Inflammatory macrophage treated with lipopolysaccharide for 4 hours (primary cell): ENCODE data around the gene RPS27A.
A peak's percentile ranks its signal among the peaks of the same experiment; 100 is the strongest.
"Not testable (repeated sequence)": the region's sequence is repeated elsewhere in the genome, so short reads cannot be mapped to it uniquely, and the experiment has no call there.

ENCODE experiments used
- DNase-seq: peaks from one replicate; pipeline ENCODE4 v3.0.0-alpha.2; 2020

RPS27A gene

DNA sequence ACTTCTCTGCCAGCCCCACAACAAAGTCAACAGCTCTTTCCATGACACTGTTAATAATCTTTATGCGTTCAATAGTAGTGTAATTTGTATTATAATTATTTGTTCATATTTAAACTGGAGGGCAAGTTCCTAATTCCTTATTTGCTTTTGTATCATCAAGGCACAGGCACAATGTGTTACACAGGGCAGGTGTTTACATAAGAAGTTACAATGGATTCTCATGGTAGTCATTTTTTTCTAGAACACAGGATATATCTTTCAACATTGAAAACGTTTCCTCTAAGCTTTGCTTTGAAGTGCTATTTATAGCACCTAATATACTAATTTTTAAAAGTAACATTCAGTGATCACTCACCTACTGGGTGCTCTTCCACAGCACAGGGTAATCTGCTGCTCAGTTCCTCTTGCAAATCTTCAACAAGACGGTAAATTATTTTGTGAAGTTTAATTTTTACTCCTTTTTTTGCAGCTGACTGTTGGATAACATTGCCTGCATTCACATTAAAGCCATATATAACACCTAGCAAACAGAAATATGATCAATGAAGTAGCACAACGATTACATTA, 7.3 kb downstream of the RPS27A start:
- no peak for DNase-seq

DNA sequence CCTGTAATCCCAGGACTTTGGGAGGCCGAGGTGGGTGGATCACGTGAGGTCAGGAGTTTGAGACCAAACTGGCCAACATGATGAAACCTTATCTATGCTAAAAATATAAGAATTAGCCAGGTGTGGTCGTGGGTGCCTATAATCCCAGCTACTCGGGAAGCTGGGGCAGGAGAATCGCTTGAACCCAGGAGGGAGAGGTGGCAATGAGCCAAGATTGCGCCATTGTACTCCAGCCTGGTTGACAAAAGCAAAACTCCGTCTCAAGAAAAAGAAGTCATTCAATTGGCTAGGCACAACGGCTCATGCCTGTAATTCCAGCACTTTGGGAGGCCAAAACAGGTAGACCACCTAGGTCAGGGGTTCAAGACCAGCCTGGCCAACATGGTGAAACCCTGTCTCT, 9.1 kb downstream of the RPS27A start:
- DNase-seq = not testable (repeated sequence)

DNA sequence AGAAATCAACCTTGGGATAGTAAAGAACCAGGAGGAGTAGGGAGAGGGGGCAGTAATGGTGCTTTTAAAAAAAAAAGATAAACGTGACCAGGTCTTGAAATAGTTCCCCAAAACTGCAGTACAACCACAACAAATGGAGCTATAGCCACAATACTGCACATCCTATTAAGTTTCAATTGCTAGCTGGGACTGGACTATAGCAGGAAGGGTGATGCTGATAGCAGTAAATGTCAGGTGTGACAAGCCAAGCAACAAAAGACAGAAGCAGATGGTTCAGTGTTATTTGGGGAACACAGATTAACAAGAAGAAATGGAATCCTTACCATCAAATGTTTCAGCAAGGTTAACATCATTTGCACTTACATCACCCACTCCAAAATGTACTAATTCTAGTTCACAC, 10.1 kb downstream of the RPS27A start:
- DNase-seq = no peak

DNA sequence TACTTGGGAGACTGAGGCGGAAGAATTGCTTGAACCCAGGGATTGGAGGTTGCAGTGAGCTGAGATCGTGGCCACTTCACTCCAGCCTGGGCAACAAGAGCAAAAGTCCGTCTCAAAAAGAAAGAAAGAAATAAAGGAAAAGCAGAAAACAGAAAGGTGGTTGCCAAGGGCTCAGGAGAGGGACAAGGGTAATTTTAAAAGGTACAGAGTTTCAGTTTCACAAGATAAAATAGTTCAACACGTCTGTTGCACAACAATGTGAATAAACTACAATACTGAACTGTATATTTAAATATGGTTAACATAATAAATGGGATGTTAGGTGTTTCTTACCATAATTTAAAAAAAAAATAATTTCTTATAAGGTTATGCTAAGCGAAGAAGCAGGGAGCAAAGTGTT, 12.9 kb downstream of the RPS27A start:
- DNase-seq = no peak

DNA sequence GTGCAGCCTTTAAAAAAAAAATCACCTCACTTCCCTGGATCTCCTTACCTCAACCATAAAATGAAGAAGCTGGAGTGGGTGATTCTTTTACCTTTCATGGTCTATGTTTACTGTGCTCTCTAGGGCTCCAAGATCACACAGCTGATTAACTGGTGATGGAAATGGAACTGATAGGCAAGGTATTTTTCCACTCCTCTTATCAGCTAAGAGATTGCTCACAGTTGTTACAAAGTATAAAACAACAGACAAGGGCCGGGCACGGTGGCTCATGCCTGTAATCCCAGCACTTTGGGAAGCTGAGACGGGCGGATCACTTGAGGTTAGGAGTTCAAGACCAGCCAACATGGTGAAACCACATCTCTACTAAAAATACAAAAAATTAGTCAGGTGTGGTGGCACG, 14.5 kb downstream of the RPS27A start:
- no peak for DNase-seq

DNA sequence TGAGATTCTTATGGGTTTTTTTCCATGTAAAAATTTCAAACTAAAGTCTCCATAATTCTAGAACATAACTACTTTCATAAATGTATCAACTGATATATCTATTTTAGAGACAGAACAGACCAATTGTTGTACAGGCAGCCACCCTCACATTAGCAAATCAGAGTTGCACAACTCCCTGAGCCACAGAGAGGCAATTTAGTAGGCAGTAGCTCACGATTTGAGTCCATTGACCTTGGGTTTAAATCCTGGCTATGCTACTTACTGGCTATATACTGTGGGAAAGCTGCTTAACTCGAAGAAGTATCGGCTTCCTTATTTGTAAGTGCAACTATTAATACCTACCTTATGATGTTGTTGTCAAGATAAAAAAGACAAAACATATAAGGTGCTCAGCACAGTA, 20.3 kb downstream of the RPS27A start:
- no peak for DNase-seq

DNA sequence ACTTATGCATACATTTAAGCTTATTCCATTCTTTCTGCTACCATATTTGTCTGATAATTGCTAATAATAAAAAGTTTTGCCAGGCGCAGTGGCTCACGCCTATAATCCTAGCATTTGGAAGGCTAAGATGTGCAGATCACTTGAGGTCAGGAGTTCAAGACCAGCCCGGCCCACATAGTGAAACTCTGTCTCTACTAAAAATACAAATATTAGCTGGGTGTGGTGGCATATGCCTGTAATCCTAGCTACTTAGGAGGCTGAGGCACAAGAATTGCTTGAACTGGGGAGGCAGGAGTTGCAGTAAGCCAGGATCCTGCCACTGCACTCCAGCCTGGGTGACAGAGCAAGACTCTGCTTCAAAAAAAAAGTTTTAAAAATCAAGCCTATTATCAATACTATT, 27.1 kb downstream of the RPS27A start:
- DNase-seq = not testable (repeated sequence)

DNA sequence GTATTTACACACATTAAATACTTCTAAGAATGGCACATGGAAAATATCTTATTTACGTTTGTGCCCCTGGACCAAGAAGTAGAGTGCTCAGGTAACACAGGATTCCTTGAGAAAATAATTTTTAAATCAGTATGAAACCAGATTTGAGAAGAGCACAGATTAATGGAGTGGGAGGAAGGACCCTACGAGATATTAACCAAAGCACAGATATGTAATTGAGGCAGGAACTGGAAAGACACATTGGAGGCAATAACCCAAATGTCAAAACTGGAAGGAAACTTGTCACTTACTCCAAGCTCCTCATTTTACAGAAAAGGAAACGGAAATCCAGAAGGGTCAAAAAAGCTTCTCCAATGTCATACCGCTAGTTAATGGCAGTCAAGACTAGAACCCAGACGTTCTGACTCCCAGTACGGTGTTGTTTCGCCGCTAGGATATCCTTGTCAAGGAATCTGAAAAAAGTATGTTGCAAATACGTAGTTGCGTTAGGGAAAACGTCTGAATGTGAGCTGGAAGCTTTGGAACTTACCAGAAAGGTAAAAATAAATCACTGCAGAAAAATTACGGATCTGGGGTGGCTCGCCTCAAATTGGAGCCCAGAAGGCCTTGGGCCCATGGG, 35.9 kb downstream of the RPS27A start:
- DNase-seq = peak; percentile 13

DNA sequence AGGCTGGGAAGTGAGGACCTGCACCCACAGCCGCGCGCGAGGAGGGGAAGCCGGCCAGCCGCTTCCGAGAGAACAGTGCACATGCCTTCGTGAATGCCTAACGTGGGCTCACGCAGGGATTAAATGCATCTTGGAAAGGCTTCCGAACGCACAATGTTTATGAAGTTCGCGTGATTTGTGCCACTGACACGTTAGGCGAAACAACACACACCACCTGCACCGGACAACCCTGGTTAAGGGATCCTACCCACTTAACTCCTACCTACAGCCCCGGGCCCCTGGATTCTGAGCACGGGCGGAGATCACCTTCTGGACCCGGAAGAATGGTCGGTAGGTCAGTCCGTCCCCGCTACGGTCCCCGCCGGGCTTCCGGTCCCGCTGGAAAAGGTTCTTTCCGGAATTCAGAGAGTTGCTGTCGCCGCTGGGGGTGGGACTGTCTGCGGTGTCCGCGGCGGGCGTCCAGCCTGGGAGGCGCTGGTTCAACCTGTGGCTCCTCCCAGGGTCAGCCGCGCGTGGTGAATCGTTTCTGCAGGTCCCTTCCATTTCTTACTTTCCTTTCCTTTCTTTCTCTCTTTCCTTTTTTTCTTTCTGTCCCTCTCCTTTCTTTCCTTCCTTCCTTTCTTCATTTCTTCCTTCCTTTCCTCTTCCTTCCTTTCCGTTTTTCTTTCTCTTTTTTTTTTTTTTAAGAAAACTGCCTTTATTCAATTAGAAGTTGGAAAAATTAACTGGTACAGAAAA, 36.6 kb downstream of the RPS27A start, which contains the start of gene MTIF2:
TSS of gene MTIF2 (minus strand) at position 325 of the 738 bp plus-strand sequence. CDS start 5,373 bp downstream, outside the sequence.
- DNase-seq = peak; percentile 94

DNA sequence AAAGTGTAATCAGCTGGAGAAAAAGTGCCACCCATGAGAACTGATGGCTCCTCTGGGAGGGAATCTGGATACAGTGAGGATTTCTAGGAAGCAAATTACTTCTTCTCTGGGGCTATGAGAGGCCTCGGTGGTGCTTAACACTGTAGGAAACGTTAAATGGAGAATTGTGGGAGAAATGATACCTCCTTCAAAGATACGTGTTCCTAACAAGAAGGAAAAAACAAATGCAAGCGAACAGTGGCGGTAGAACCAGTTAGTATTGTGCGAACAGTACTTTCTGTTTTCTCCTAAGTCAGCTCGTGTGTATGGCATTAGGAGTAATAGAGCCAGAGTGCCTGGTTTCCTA, 37.1 kb downstream of the RPS27A start:
- DNase-seq = no peak

DNA sequence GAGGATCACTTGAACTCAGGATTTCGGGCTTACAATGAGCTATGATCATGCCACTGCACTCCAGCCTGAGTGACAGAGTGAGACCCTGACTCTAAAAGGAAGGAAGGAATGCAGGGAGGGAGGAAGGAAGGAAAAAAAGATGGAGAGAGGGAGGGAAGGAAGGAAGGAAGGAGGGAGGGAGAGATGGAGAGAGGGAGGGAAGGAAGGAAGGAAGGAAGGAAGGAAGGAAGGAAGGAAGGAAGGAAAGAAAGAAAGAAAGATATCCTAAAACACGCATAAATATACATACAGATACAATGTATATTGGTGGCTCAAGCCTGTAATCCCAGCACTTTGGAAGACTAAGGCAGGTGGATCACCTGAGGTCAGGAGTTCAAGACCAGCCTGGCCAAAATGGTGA, 41.9 kb downstream of the RPS27A start:
- DNase-seq = not testable (repeated sequence)

DNA sequence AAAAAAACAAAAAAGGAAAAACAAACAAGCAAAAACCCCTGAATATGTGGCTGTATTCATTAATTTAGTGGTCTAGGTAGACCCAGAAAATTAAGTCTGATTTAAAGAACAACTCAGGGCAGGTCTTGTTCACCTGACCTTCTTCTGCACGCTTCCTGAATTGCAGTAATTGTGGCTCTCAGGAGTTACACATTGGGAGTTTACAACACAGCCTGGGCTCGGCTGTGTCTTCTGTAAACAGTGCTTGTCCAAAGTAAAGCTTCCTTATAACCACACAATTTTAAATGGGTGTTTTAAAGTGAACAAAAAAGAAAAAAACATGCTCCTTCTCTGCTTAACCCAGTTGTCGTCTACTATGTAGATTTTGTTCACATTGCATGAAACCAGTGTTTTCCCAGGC, 44.8 kb downstream of the RPS27A start:
- DNase-seq = no peak

DNA sequence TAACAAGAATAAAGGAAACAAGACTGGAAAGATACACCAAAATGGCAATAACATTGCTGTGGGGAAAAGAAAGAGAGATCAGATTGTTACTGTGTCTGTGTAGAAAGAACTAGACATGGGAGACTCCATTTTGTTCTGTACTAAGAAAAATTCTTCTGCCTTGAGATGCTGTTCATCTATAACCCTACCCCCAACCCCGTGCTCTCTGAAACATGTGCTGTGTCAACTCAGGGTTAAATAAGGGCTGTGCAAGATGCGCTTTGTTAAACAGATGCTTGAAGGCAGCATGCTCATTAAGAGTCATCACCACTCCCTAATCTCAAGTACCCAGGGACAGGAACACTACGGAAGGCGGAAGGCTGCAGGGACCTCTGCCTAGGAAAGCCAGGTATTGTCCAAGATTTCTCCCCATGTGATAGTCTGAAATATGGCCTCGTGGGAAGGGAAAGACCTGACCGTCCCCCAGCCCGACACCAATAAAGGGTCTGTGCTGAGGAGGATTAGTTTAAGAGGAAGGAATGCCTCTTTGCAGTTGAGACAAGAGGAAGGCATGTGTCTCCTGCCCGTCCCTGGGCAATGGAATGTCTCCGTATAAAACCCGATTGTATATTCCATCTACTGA, 46.8 kb downstream of the RPS27A start:
- not testable (repeated sequence) for DNase-seq

DNA sequence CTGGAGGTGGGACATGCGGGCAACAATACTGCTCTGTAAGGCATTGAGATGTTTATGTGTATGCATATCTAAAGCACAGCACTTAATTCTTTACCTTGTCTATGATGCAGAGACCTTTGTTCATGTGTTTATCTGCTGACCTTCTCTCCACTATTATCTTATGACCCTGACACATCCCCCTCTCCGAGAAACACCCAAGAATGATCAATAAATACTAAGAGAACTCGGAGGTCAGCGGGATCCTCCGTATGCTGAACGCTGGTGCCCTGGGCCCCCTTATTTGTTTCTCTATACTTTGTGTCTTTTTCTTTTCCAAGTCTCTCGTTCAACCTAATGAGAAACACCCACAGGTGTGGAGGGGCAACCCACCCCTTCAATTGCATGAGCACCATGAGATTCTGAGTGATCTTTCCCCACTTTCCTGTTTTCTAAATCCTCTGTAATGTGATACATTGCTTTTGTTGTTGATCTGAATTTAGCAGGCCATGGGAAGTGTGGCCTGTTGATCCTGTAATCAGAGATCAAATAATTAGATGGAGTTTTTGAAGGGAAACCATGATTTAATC, 47.5 kb downstream of the RPS27A start:
- DNase-seq = not testable (repeated sequence)

DNA sequence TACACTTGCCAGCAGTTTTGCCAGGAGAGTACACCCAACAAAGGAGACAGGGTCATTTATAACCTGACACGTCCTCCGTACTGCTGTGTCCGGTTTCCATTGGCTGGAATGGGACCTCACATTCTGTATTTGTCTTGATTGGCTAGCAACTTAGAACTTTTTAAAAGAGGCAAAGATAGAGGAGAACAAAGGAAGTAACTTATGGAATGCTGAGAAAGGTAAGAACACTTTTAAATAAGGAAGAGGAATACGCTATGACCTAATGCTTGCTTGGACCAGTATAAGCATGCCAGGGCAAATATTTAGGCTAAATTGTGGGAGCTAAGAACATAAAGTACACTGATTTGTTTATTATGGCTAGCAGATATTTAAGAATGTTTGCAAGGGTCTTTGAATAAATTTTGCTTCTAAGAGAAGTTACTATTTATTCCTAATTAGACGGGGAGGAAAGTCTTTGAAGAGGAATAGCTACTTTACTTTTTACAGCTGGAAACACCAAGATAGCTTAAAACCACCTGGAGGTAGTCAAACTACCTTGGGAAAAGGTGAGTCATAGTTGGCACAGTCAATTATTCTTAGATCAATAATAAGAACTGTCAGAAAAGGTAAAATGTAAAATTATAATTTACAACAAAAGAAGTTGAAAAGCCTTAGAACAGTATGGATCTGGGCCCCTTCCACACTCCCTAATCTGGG, 48.5 kb downstream of the RPS27A start:
- not testable (repeated sequence) for DNase-seq

DNA sequence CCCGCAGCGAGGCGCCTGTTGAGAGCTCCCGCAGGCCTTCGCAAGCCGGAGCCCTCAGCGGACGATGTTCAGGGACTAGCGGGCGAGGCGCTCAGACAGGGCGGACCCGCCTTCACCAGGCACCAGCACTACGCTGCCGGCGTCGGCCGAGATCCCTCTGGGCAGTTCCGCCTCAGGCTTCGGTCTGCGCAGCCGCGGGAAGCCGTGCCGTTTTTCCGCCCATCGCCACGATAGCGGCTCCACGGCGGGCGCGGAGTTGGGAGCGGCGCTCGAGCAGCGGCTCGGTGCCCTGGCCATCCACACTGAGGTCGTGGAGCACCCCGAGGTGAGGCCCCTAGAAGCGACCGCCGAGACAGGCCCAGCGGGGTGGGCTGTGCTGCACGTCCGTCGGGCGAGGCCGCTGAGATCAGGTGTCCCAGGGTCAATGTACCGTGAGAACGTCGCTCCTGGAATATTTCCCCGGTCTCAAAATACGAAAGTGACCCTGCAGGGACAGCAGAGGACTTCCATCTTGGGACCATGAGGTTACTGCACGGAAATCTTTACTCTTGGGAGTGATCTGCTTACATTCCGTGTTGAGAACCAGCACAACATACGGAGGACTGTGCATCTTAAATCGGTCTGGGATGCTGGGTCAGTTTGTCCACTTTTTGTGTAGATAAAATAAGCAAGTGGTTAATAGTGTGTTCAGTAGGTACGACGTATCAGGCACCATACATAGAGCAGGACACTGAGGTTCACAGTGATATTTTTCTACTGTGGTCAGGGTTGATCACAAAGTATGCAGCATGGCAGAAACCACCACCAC, 49.8 kb downstream of the RPS27A start:
- DNase-seq = peak; percentile 86

DNA sequence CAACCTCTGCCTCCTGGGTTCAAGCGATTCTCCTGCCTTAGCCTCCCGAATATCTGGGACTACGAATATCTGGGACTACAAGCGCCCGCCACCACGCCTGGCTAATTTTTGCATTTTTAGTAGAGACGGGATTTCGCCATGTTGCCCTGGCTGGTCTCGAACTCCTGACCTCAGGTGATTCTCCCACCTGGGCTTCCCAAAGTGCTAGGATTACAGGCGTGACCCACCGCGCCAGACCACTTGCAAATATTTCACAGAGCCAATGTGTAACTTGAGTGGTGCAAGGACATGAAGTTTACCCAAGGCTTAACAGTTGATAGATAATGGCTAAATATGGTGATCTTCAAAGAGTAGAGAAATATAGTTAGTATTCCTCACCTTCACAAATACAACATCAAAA, 50.6 kb downstream of the RPS27A start:
- no peak for DNase-seq
